ENCODE data around the gene ENPEP.

- TF ChIP-seq EZH2 (IDR thresholded peaks at IDR 0.05): no peak
- TF ChIP-seq POLR2AphosphoS5 (IDR thresholded peaks at IDR 0.05; ENCODE audit: borderline replicate concordance, low read depth, low read length): no peak
- TF ChIP-seq FOXP2 (optimal IDR thresholded peaks at IDR 0.05; ENCODE audit: control extremely low read depth, extremely low read length, insufficient read depth): no peak
These were observed 25.9 kb downstream of the ENPEP start for GRCh38 chr4:110501826-110502225.

Measured in SK-N-MC (cell line).